T-helper 9 cell (primary cell): ENCODE data around the gene ABCA13.

Experiments used
- DNase-seq: peaks from one replicate; pipeline ENCODE4 v3.0.0-alpha.2; 2020

Gene ABCA13

DNA sequence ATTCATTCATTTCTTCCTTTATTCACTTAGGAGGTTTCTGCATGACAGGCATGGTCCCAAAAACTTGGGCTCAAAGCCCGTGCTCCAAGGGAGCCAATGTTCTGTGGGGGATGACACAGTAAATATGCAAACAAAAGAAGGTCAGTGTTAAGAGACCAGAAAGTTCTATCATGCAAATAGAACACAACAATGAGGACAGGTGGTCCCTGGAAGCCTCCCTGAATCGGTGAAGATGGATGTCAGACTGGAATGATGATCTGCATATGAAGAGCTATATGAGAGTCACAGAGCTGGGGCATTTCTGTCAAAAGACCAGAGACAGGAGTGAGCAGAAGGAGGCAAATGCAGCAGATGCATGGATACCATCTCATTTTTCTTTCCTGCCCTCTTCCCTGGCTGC, 129.0 kb downstream of the ABCA13 start:
- DNase-seq = no peak

DNA sequence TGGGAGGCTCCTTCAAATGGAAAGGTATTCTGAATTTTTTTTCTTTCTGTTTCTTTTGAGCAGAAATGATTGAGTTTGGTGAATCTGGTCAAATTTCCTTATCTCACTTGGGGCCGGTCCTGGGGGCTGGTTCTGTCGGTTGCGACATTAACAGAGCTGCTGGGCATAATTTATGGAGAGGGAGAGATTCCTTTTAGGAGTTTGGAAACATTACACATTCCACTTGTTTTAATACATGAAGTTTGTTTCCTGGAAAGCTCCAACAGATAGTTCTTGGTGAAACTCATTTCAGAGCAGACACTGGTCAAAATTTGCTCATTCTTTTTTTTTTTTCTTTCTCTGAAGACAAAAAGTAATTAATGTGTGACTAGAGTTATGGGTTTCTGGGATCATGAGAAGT, 129.9 kb downstream of the ABCA13 start:
- no peak for DNase-seq

DNA sequence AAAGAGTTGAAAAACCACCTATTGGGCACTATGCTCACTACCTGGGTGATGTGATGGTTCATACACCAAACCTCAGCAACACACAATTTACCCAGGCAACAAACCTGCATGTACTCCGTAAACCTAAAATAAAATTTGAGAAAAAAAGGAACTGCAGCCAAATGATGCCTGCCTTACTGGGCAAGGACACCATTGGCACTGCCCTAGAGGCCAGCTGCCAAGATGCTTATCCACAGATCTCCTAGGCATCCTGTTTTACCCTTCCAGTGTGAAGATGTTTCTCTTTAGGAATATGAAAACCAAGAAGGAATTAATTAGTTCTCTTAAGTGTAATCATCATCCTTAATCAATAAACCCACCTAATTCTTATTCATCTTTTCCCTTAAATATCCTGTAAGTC, 133.4 kb downstream of the ABCA13 start:
- no peak for DNase-seq

DNA sequence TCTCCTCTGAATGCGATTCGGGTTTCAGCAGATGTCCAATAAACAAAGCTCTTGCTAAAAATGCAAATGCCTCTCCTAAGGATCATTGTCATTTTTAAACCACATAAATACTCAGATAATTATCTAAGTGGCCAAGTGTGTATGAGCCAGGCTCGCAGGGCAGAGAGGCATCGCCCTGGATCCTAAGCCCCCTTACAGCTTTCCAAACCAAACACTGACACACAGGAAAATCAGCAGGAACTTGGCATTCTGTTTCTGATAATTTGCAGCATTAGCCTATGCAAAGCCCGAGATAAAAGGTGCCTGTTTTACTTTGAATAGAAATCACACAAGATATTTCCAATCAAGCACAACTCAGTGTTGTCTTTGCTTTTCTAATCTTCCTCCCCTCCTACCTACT, 134.4 kb downstream of the ABCA13 start:
- DNase-seq = no peak

DNA sequence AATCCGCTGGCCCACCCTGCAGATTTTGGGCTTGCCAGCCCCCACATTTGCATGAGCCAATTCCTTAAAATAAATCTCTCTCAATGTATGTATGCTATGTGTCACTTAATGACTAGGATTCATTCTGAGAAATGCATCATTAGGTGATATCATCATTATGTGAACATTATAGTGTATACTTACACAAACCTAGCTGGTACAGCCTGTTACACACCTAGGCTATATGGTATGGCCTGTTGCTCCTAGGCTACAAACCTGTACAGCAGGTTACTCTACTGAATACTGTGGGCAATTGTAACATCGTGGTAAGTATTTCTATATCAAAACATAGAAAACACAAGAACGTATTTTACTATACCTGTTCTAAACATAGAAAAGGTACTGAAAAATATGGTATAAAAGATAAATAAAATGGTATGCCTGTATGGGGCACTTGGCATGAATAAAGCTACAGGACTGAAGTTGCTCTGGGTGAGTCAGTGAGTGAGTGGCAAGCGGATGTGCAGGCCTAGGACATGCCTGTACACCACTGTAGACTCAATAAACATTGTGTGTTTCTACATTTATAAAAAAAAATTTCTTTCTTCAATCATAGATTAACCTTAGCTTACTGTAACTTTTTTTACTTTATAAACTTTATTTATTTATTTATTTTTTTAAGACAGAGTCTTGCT, 135.9 kb downstream of the ABCA13 start:
- DNase-seq = no peak

DNA sequence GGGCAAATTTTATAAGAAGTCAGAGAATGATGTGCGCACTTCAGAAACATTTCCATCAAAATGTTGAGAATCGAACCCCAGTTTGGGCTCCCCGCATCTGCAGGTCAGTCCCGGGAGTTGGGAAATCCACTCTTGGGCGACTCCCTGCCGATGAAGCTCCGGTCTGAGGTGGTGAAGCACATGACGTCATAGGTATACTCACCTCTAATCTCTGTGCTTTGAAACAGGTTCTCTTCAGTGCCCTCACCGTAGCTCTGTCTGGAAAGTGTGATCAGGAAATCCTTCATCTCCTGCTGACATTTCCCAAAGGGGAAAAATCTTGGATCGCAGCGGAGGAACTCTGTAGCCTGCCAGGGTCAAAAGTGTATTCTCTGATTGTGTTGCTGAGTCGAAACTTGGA, 138.5 kb downstream of the ABCA13 start:
- no peak for DNase-seq

DNA sequence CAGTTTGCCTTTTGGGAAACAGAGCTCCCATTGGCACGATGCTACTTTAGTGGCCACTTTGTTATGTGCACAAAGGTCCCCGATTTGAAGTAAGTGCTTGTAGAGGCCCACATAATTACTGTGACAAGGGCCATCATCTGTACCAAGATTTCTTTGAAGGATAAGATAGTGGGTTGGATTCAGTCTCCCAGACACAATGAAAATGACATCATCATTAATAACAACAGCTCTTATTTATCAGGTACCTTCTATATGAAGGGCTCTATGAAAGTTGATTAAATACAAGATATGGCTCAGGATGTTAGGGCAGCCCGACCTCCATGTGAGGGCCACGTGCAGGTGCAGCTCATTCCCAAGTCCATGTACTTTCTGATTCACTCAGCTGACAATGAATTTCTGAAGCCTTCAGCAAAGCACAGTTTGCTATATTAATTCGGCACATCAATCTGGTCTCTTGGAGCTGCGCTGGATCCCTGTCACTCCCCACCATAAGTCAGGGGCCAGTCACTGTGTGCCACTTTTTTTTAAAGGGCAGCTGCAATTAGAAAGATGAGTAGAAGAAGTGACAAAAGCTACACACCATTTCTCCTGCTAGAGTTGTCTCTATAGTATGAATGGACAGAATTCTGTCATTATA, 140.3 kb downstream of the ABCA13 start:
- DNase-seq = no peak

DNA sequence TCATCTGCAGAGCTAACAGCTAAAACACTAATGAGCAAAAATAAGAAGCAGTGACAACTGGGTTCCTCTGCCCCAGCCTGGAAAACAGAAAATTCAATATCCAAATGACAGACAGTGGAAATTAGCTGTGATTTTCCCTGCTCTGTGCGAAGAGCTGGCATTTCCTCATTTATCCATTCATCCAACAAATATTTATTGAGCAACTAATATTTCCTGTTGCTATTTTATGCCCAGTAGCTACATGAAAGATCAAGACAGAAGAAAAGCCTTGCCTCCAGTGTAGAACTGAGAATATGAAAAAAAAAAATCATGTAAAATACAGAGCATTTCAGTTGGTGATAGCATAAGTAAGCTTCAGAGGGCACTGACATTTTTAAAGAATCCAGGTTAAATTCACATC, 140.9 kb downstream of the ABCA13 start:
- DNase-seq = no peak

DNA sequence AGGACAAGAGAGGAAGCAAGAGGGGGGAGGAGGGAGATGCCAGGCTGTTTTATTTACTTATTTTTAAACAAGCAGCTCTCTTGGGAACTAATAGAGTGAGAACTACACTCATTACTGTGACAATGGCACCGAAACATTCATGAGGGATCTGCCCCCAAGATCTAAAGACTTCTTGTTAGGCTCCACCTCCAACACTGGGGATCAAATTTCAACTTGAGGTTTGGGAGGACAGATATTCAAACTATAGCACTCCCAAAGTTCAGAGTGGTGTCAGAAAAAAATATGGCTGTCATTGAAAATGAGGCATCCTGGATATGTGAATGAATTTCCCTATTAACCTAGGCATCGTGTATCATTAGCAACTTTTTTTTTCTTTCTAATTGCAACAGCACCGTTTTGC, 145.5 kb downstream of the ABCA13 start:
- no peak for DNase-seq

DNA sequence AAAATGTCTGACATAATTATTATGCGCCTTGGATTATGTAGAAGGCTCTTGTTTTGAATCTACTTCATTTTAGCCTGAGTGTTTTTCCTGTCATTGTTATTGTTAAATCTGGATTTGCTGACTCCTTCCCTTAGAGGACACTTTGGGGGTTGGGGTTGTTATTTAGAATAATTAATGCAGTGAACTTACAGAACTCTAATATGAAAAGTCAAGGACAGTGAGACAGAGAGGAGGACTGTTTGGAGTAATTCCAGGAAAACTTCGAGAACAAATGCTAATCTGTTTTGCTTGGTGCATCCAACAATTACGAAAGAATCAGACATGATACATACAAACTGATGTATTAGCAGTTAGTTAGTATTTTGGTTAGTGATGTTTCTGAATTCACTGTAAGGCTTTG, 146.1 kb downstream of the ABCA13 start:
- no peak for DNase-seq

DNA sequence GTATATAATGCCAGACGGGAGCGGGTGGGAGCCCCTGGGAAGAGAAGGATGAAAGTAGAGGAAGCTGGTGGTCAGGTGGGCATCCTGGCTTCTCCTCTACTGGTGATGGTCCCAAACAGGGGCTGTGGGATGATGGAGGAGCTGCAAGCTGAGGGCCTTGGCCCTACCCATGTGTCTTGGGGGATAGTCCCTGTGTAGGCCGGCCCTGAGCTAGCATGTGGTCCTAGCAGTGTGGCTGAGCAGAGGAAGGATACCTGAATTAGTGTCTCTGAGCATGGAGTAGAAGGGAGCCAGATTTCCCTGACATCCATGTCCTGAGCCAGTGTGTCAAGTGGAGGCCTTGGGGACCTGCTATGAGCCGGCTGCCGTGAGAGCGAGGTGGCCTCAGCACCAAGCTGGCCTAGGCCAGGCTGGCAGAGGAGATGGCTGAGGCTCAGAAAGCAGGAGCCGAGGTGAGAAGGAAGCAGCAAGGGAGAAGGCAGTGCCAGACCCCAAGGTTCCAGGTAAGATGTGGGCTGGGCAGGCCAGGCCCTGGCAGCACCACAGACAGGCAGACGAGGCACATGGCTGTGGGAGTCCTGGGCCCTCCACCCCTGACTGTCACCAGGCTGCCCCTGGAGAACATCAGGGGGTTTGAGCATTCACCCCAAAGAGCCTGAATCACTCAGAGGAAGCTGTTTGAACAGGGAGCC, 150.2 kb downstream of the ABCA13 start:
- no peak for DNase-seq

DNA sequence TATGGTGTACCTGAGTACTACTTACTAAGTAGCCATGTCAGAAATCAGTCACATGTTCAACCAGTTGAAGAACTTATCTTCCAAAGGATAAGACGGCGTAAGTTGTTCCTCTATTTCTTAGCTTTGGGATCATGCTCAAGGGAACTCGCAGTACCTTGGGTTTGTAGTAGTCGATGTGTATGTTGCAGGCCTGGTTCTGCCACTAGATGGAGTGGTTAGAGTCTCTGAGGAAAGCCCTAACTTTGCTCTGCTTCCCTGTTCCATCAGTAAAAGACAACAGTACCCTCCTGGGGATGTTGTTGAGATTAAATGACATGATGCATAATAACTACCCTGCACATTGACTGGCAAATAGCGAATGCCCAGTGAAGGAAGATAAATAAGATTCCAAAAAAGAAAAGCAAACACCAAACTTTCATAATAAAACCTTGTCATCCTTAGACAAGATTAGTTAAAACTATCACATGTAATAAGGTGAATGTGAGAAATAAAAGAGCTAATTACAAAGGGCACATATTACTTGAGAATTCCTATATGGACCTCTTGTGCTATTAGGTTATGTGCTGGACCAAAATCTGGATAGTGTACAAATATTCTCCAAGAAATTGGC, 165.9 kb downstream of the ABCA13 start:
- no peak for DNase-seq

DNA sequence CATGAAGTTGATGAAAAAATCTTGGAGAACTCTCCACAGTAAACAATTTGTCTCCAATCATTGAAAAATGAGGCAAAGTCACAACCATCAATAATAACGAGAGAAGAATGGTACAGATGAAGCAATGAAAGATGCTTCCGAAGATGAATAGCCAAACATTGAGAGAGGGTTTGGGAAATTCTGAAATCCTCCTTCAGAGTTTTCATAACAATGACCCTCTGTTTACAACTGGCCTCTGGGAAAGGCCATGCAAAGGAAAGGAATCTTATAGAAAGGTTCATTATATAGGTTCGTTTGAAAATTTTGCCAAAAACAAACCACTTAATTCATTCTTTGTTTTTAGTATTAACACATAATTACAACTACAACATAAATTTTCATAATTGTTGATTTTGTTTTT, 166.5 kb downstream of the ABCA13 start:
- no peak for DNase-seq

DNA sequence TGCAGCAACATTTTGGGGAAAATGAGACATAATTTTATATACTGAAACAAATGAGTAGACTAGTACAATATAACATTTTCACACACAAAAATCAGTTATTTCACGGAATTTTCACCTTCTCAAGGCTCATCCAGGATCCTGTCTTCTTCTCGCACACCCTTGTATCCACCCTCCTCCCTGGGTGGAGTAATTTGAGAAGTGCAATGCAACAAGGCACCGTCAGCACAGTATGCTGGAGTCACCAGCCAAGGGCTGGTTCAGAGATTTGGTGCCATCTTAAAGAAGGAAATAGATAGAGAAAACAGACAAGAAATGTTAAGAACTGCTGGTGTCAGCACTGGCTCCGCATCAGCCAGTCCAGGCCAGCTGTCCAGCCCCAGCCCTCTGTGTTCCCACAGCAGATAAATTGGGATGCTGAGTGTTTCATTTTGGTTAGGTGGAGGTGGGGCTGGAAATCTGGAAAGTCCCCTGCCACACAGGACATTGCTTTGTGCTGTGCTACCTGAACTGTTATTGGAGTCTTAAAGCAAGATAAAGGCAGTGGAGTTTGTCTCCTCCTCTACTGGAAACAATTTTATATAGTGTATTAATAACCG, 176.1 kb downstream of the ABCA13 start:
- no peak for DNase-seq

DNA sequence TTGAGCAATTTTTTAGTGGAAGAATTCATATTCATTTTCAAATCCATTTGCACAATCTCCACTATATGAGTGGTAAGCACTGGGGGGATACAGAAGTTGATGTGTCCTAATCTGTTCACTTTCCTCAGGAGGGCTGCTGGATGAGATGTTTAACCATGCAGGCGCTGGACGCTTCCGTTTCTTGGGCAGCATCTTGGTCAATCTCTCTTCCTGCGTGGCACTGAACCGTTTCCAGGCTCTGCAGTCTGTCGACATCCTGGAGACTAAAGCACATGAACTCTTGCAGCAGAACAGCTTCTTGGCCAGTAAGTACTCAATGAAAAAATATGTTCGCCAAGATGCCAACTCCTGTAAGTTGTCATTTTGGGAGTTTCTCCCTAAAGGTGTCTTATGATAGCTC, 179.3 kb downstream of the ABCA13 start:
- no peak for DNase-seq

DNA sequence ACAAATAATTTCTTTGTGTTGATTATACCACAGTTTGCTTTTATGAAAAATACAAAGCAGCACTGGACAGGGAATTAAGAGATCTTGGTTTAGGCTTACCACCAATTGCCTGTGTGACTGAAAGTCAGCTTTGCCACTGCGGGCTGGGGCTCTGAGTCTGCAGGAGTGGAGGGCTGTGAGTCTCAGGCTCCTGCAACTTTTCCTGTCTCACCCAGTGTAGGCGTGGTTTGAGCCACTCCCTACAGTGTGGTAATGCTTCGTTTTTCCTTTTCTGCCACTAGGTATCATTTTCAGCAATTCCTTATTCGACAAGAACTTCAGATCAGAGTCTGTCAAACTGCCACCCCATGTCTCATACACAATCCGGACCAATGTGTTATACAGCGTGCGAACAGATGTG, 180.6 kb downstream of the ABCA13 start:
- no peak for DNase-seq

DNA sequence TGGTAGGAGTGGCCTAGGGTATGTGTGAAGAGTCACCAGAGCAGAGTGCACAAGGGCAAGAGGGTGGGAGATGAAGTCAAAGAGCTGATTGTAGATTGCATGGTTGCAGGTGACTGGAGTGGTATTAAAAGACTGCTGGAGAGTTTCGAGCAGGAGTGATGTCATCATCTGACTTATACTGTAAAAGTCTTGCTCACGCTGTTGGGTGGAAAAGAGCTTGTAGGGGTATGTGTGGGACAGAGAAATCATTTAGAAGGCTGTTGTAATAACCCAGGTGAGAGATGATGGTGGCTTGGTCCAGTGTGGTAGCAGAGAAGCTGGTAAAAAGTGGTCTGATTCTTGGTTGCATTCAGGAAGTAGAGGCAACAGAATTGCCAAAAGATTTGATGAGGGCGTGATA, 184.1 kb downstream of the ABCA13 start:
- DNase-seq = no peak

DNA sequence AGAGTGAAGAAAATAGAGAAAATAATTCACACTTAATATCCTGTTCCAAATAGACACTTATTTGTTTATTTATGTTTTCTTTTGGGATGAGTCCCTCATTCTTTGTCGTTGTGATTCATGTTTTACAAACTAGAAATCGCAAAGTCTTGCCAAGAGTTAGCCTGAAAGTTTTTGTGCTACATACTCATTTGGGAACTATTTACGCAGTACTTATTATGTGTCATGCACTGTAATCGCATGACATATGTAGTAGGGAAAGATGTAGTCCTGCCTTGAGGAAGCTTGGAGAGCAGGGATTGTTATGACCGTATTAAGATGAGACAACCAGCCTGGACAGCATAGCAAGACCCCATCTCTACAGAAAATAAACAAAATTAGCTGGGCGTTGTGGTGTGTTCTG, 189.3 kb downstream of the ABCA13 start:
- DNase-seq = no peak

DNA sequence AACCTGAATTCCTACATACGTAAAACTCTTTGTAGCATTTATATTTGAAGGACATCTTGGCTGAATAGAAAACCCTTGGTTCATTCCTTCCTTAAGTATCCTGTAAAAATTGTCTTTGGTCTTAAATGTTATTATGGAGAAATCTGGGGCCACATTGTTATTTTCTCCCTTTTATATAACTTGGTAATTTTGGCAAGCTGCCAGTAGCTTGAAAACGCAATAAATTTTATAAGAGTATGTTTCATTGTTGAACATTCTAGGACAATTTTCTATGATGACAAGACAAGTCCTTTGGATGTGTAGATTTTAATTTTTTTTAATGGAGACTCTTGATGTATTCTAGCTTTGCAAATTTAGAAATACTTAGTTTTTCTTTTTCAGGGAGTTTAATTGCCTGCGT, 191.9 kb downstream of the ABCA13 start:
- DNase-seq = no peak

DNA sequence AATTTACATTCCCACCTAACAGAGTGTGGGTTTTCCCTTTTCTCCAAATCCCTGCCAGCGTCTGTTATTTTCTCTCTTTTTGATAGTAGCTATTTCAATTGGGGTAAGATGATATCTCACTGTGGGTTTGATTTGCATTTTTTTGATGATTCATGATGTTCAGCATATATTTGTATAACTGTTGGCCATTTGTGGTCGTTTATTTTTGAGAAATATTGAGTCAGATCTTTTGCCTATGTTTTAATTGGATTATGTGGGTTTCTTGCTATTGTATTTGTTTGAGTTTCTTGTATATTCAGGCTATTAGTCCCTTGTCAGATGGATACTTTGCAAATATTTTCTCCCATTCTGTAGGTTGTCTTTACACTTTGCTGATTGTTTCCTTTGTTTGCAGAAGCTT, 193.8 kb downstream of the ABCA13 start:
- no peak for DNase-seq

DNA sequence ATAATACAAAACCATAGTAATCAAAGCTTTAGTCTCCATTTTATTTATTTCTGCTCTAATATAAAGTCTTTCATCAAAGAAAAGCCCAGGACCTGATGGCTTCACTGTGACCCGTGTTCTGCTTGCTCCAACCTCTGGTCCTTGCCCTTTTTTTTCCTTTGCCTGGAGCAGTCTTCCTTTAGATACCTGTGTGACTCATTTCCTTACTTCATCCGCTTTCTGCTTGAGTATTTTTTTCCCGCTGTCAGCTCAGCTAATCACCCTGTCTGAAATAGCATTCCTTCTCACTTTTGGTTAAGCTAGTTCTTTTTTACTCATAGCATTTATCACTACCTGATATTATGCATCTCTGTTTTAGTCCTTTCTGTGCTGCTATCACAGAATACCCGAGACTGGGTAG, 194.8 kb downstream of the ABCA13 start:
- no peak for DNase-seq

DNA sequence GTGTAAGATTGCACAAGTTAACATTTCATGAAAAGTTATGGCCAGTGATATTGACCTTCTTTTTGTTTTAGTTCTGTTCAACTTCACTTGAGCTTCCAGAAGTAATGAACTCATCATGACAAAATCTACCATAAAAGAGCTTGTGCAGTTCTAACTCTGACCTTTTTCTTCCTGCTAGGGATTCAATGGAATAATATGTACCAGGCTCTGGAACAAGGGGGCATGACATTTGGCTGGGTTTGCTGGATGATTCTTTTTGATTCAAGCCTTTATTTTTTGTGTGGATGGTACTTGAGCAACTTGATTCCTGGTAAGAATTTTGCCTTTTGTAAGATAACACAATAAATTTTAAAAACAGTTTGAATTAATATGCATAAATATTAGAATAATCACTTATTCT, 205.0 kb downstream of the ABCA13 start:
- no peak for DNase-seq

DNA sequence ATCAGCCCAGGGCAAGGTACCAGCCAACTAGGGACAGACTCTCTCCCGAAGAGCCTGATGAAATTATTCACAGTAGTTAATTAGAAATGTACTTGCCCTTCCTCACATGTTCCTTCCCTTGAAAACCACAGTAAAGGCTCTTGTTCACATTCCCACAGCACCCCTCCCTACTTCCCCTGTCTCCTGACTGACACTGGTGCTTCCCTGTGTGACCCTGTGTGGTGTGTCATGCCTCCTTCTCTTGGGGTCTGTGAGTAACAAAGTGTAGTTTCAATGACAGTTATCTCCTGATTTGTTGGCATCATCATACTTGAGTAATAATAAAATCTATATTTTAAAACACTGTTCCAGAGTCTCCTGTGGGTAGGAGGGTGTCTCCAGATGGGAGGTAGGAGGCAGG, 209.7 kb downstream of the ABCA13 start:
- no peak for DNase-seq

DNA sequence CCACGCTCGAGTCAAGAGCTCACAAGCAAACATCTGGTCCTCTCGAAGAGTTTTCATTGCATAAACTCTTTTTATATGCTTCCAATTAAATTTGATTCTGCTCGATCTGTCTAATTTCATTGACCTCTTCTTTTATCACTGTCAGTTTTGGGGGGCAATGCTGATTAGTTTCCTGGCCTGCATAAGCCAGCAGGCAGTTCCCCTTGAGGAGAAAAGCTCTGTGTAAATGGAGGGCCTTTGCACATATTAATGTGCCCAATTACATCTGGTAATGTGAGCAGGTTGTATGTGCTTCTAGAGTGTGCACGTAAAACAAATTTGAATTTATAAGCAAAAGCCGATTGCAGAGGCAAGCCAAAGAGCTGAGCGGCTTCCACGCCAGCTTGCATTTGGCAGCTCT, 210.3 kb downstream of the ABCA13 start:
- DNase-seq = no peak
